GM19328 (cell line): ENCODE data around the gene HRG.

Source experiments
- ATAC-seq: cut with Tn5 transposase; IDR thresholded peaks from one replicate; pipeline ENCODE4 v1.9.1; 2021; ENCODE audit warnings: mild to moderate bottlenecking, moderate library complexity; ENCODE audit not compliant: unreplicated experiment

HRG gene

DNA sequence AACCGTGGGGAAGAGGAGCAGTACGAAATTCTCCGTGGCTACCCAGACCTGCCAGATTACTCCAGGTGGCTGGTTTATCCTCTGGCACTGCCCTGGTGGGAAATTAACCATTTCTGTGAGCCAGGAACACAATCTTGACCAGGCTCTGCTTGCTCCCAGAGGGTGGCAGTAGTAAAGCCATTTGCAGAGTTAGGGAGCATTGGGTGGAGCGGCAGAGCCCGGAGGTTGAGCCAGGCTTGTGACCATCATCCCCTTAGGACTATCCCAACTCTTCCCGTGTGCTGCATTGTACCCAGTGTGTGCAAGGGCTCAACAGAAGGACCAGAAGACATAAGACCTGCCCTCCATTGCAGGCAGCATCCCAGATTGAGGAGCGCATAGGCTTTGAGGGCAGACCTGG is 56.6 kb downstream of the HRG start:
- ATAC-seq: no peak

DNA sequence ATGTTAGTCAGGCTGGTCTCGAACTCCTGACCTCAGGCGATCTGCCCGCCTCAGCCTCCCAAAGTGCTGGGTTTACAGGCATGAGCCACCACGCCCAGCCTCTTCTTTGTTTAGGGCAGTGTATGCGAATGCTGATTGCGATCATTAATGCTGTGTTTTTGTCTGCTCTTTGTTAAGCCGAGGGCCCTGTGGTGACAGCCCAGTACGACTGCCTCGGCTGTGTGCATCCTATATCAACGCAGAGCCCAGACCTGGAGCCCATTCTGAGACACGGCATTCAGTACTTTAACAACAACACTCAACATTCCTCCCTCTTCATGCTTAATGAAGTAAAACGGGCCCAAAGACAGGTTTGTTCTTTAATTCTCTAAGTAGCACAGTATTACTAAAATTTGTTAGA is 59.1 kb downstream of the HRG start:
- ATAC-seq: no peak
